ENCODE data around the gene PPP1R8.
"Not testable (repeated sequence)": the region's sequence is repeated elsewhere in the genome, so short reads cannot be mapped to it uniquely, and the experiment has no call there.

Gene PPP1R8

GRCh38 chr1:27809883-27810282 lies 20.7 kb upstream of the PPP1R8 start:
- TF ChIP-seq CTCF (IDR thresholded peaks at IDR 0.05; ENCODE audit: low read depth, low read length) (no peak), MAX (IDR thresholded peaks at IDR 0.05; ENCODE audit: low read depth, low read length) (no peak), MYC (IDR thresholded peaks at IDR 0.05; ENCODE audit: low read depth, low read length) (no peak), POLR2A (IDR thresholded peaks at IDR 0.05; ENCODE audit: extremely low read depth, insufficient read length) (no peak)
- H3K4me3 ChIP-seq (ENCODE audit: low read depth, low read length): no peak overlapping the region
- DNase-seq (ENCODE audit: low read depth): no peak

DNA sequence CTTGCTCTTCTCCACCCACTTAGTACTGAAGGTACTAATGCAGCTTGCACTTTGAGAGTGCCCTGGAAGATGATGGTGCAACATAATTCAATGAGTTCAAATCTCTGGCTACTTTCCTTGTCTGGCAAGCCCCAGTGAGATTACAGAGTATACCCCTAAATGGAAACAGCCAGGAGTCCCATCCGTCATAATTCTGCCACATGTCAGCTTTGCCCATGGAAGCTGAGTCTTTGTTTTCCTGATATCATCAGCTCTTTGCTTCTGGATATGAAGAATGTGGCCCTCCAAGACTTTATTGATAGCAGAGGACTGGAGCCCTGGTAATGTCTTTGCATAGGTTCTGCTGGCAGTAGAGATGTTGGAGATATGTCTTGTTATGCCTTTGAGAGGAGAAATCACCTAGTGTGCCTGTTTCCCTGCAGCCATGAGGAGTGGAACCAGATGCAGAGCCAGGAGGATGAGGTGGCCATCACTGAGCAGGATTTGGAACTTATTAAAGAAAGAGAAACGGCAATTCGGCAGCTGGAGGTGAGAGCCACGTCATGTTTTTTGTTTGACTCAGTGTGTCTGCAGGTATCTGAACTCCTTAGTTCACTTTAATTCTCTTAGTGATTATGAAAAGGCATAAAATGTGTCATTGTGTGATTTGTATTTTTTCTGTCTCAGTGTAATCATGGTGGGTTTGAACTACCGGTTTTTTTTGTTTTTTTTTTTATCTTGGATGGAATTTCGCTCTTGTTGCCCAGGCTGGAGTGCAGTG lies 18.7 kb upstream of the PPP1R8 start:
- no peak overlapping the region for H3K4me3 ChIP-seq (ENCODE audit: low read depth, low read length)
- no peak for TF ChIP-seq MYC (IDR thresholded peaks at IDR 0.05; ENCODE audit: low read depth, low read length)
- TF ChIP-seq CTCF (IDR thresholded peaks at IDR 0.05; ENCODE audit: low read depth, low read length): no peak
- TF ChIP-seq MAX (IDR thresholded peaks at IDR 0.05; ENCODE audit: low read depth, low read length): no peak
- no peak for TF ChIP-seq POLR2A (IDR thresholded peaks at IDR 0.05; ENCODE audit: extremely low read depth, insufficient read length)

GRCh38 chr1:27816921-27817630 lies 13.5 kb upstream of the PPP1R8 start:
- H3K4me3 ChIP-seq (ENCODE audit: low read depth, low read length): no peak overlapping the region
- DNase-seq (ENCODE audit: low read depth): no peak
- no peak for TF ChIP-seq POLR2A (IDR thresholded peaks at IDR 0.05; ENCODE audit: extremely low read depth, insufficient read length)
- no peak for TF ChIP-seq MAX (IDR thresholded peaks at IDR 0.05; ENCODE audit: low read depth, low read length)
- no peak for TF ChIP-seq CTCF (IDR thresholded peaks at IDR 0.05; ENCODE audit: low read depth, low read length)

More for the DNA sequence above, 18.7 kb upstream of the PPP1R8 start:
- no peak for DNase-seq (ENCODE audit: low read depth)

DNA sequence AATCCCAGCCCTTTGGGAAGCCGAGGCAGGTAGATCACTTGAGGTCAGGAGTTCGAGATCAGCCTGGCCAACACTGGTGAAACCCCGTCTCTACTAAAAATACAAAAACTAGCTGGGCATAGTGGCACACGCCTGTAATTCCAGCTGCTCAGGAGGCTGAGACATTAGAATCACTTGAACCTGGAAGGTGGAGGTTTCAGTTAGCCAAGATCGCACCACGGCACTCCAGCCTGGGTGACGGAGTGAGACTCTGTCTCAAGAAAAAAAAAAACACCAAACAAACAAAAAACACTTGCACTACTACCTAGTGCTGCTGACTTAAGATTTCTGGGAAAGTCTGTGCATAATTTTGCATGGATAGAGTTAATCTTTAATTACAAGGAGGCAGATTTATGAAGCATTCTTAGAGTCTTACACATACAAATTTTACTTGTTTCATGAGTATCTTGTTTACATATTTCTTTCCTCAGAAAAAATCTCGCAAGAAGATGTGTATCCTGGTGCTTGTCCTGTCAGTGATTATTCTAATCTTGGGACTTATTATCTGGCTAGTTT lies 8.7 kb upstream of the PPP1R8 start:
- no peak overlapping the region for H3K4me3 ChIP-seq (ENCODE audit: low read depth, low read length)
- no peak for DNase-seq (ENCODE audit: low read depth)
- TF ChIP-seq POLR2A (IDR thresholded peaks at IDR 0.05; ENCODE audit: extremely low read depth, insufficient read length): no peak

DNA sequence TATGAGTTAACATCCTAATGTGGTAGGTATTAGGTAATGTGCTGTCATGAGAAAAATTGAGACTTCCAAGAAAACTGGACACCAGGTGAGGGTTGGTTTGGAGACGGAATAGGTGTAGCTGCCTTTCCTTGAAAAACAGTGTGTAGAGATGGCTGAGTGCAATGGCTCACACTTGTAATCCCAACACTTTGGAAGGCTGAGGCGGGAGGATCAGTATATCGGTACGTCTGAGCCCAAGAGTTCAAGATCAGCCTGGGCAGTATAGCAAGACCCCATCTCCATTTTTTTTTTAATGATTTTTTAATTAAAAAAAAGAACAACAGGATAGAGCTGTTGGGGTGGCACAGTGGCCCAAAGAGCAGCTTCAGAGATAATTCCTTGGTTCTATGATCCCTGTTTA lies 6.8 kb upstream of the PPP1R8 start:
- no peak overlapping the region for H3K4me3 ChIP-seq (ENCODE audit: low read depth, low read length)
- DNase-seq (ENCODE audit: low read depth): no peak
- TF ChIP-seq MYC (IDR thresholded peaks at IDR 0.05; ENCODE audit: low read depth, low read length) (no peak), MAX (IDR thresholded peaks at IDR 0.05; ENCODE audit: low read depth, low read length) (no peak), CTCF (IDR thresholded peaks at IDR 0.05; ENCODE audit: low read depth, low read length) (no peak), POLR2A (IDR thresholded peaks at IDR 0.05; ENCODE audit: extremely low read depth, insufficient read length) (no peak)

- H3K4me3 ChIP-seq (ENCODE audit: low read depth, low read length): no peak overlapping the region
- TF ChIP-seq CTCF (IDR thresholded peaks at IDR 0.05; ENCODE audit: low read depth, low read length) (no peak), MAX (IDR thresholded peaks at IDR 0.05; ENCODE audit: low read depth, low read length) (no peak), POLR2A (IDR thresholded peaks at IDR 0.05; ENCODE audit: extremely low read depth, insufficient read length) (no peak), MYC (IDR thresholded peaks at IDR 0.05; ENCODE audit: low read depth, low read length) (no peak)
- no peak for DNase-seq (ENCODE audit: low read depth)
These were observed 6.2 kb upstream of the PPP1R8 start for GRCh38 chr1:27824411-27824810.

DNA sequence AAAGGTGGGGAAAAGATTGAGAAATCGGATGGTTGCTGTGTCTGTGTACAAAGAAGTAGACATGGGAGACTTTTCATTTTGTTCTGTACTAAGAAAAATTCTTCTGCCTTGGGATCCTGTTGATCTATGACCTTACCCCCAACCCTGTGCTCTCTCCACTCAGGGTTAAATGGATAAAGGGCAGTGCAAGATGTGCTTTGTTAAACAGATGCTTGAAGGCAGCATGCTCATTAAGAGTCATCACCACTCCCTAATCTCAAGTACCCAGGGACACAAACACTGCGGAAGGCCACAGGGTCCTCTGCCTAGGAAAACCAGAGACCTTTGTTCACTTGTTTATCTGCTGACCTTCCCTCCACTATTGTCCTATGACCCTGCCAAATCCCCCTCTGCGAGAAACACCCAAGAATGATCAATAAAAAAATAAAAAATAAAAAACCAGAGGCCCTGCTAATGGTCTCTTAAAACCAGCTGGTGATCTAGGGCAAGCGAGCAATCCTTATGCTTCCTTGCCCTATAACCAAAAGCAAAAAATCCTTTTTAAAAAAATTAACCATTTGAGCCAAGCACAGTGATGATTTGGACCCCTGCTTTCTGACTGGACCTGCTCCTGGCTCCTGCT lies 1.1 kb upstream of the PPP1R8 start:
- H3K4me3 ChIP-seq (ENCODE audit: low read depth, low read length): peak overlapping the region; percentile 99

More for the DNA sequence above, 1.1 kb upstream of the PPP1R8 start:
- DNase-seq (ENCODE audit: low read depth): not testable (repeated sequence)
